Esophagus (tissue), 2 donors: Measurements from ENCODE around the gene SYNPO2. TPM values are rescaled to one million over a fixed set of nuclear protein-coding genes. Genes with fewer than 3 reads are reported as not detected.
"Not testable (repeated sequence)": the region's sequence is repeated elsewhere in the genome, so short reads cannot be mapped to it uniquely, and the experiment has no call there.

Experiments
- H3K27ac ChIP-seq, 2 donors: one replicate each; pipeline ENCODE4 v1.5.1; 2013; ENCODE audit warnings: low read depth in 2 of 2, mild to moderate bottlenecking in 2 of 2, inconsistent platforms in 1 of 2, low read length in 1 of 2, moderate library complexity in 1 of 2
- H3K27me3 ChIP-seq, 2 donors: one replicate each; pipeline ENCODE4 v1.6.1; 2013; ENCODE audit warnings: low read length in 2 of 2, control low read depth in 1 of 2, mild to moderate bottlenecking in 1 of 2; ENCODE audit not compliant: insufficient read depth in 2 of 2, control insufficient read depth in 1 of 2
- H3K36me3 ChIP-seq, 2 donors: one replicate each; pipeline ENCODE4 v1.6.1; 2013; ENCODE audit warnings: low read length in 1 of 2; ENCODE audit not compliant: control insufficient read depth in 2 of 2, insufficient read depth in 2 of 2
- H3K4me1 ChIP-seq, 2 donors: one replicate each; pipeline ENCODE4 v1.6.1; 2013; ENCODE audit warnings: low read length in 1 of 2; ENCODE audit not compliant: control insufficient read depth in 2 of 2, insufficient read depth in 2 of 2
- H3K4me3 ChIP-seq, 2 donors: one replicate each; pipeline ENCODE4 v1.5.1; 2013; ENCODE audit warnings: low read length in 2 of 2, mild to moderate bottlenecking in 2 of 2, low read depth in 1 of 2, moderate library complexity in 1 of 2
- H3K9me3 ChIP-seq, 2 donors: one replicate each; pipeline ENCODE4 v1.6.1; 2013; ENCODE audit warnings: mild to moderate bottlenecking in 2 of 2, low read depth in 1 of 2, low read length in 1 of 2, moderate library complexity in 1 of 2; ENCODE audit not compliant: control insufficient read depth in 2 of 2, insufficient read depth in 1 of 2
- WGBS, 2 donors: extraction: QIAGEN DNeasy Blood & Tissue Kit; methylation state at CpG; one replicate each; pipeline ENCODE4 v1.1.7; 2013; 5-methylcytosine and 5-hydroxymethylcytosine counted together
- polyA plus RNA-seq, 2 donors: library from polyadenylated mRNA; stranded (reverse); fragments of 200-250 nt; gene quantifications; one replicate each; pipeline ENCODE4 v1.2.3, GENCODE V29; 2013
- donor health status: healthy with polysubstance abuse.
- donor health status: Bipolar disorder and iron deficiency.

SYNPO2 gene
- polyA plus RNA-seq, 2 donors = 22.0 to 46.9 TPM

- WGBS, 2 donors = 91 to 92% methylated on average over 7 of the region's 7 CpGs
- Histone ChIP-seq H3K9me3 (no peaks in the 10 kb centered on the region), H3K4me1 (no peaks in the 10 kb centered on the region), H3K4me3 (no peak overlapping the region), H3K27ac (no peak overlapping the region), H3K27me3 (no peaks in the 10 kb centered on the region), H3K36me3 (no peaks in the 10 kb centered on the region)
These were observed 87.0 kb downstream of the SYNPO2 start for GRCh38 chr4:118975449-118976192.

GRCh38 chr4:118976193-118976560 is 87.5 kb downstream of the SYNPO2 start:
- WGBS, 2 donors = 94 to 97% methylated on average over 12 of the region's 12 CpGs
- not testable (repeated sequence) for H3K27ac ChIP-seq

GRCh38 chr4:118977100-118977499 is 88.4 kb downstream of the SYNPO2 start:
- not testable (repeated sequence) for H3K4me3 ChIP-seq, H3K9me3 ChIP-seq, H3K27me3 ChIP-seq, H3K36me3 ChIP-seq, H3K4me1 ChIP-seq, H3K27ac ChIP-seq
- WGBS, 2 donors = 88% methylated on average over 16 to 24 of the region's 24 CpGs

More at GRCh38 chr4:118976193-118976560, 87.5 kb downstream of the SYNPO2 start:
- not testable (repeated sequence) for H3K27me3 ChIP-seq, H3K4me3 ChIP-seq, H3K4me1 ChIP-seq, H3K36me3 ChIP-seq, H3K9me3 ChIP-seq

- Histone ChIP-seq H3K27me3 (no peaks in the 10 kb centered on the region), H3K4me3 (no peak overlapping the region), H3K27ac (no peak overlapping the region), H3K36me3 (no peaks in the 10 kb centered on the region), H3K9me3 (no peaks in the 10 kb centered on the region), H3K4me1 (no peaks in the 10 kb centered on the region)
- 76 to 82% methylated on average over 3 of the region's 3 CpGs for WGBS, 2 donors
These were observed 91.1 kb downstream of the SYNPO2 start for GRCh38 chr4:118979712-118980111.

- Histone ChIP-seq H3K9me3 (no peaks in the 10 kb centered on the region), H3K4me1 (no peaks in the 10 kb centered on the region), H3K36me3 (no peaks in the 10 kb centered on the region), H3K27me3 (no peaks in the 10 kb centered on the region), H3K27ac (no peak overlapping the region), H3K4me3 (no peak overlapping the region)
- 52 to 64% methylated on average over 6 of the region's 6 CpGs for WGBS, 2 donors
These were observed 92.7 kb downstream of the SYNPO2 start for GRCh38 chr4:118981171-118981838.

GRCh38 chr4:118981839-118982381 is 93.3 kb downstream of the SYNPO2 start:
- H3K9me3 ChIP-seq = no peaks in the 10 kb centered on the region
- H3K36me3 ChIP-seq = no peaks in the 10 kb centered on the region
- no peaks in the 10 kb centered on the region for H3K4me1 ChIP-seq
- H3K27ac ChIP-seq = peak overlapping the region in 1 of 2 donors; percentile 9
- no peak overlapping the region for H3K4me3 ChIP-seq
- H3K27me3 ChIP-seq = no peaks in the 10 kb centered on the region
- 37 to 40% methylated on average over 7 of the region's 7 CpGs for WGBS, 2 donors

- H3K27ac ChIP-seq = no peak overlapping the region
- 79 to 84% methylated on average over 2 of the region's 2 CpGs for WGBS, 2 donors
- no peaks in the 10 kb centered on the region for H3K27me3 ChIP-seq
- no peaks in the 10 kb centered on the region for H3K9me3 ChIP-seq
- no peaks in the 10 kb centered on the region for H3K36me3 ChIP-seq
- no peak overlapping the region for H3K4me3 ChIP-seq
- no peaks in the 10 kb centered on the region for H3K4me1 ChIP-seq
These were observed 94.6 kb downstream of the SYNPO2 start for GRCh38 chr4:118983293-118983692.

- Histone ChIP-seq H3K27me3 (no peaks in the 10 kb centered on the region), H3K36me3 (no peaks in the 10 kb centered on the region), H3K4me1 (peaks cover 0 to 2% of the 10 kb centered on the region in 2 donors), H3K4me3 (no peak overlapping the region), H3K27ac (no peak overlapping the region), H3K9me3 (no peaks in the 10 kb centered on the region)
- 58 to 70% methylated on average over 1 of the region's 1 CpG for WGBS, 2 donors
These were observed 95.2 kb downstream of the SYNPO2 start for GRCh38 chr4:118983831-118984230.

- Histone ChIP-seq H3K9me3 (no peaks in the 10 kb centered on the region), H3K4me3 (no peak overlapping the region), H3K27ac (peak overlapping the region in 1 of 2 donors; percentile 59), H3K27me3 (no peaks in the 10 kb centered on the region), H3K4me1 (peaks cover 0 to 2% of the 10 kb centered on the region in 2 donors), H3K36me3 (no peaks in the 10 kb centered on the region)
- 82 to 88% methylated on average over 5 of the region's 5 CpGs for WGBS, 2 donors
These were observed 96.7 kb downstream of the SYNPO2 start for GRCh38 chr4:118985170-118986000.
